IMR-90 (cell line): ENCODE data around the gene ESYT1. TPM values are rescaled to one million over a fixed set of nuclear protein-coding genes. Genes with fewer than 3 reads are reported as not detected.

Source experiments
- ATAC-seq: fragments of 200-7000 bp; cut with Tn5 transposase; 2 replicates; pipeline ENCODE4 v1.9.1; 2020; ENCODE audit warnings: low read depth, mild to moderate bottlenecking, moderate library complexity
- BruUV-seq: library from RNA; stranded (reverse); fragments of 400-500 nt; replicated peaks from 2 replicates; lab custom pipeline; 2021; lab: Mats Ljungman, UMichigan
- CTCF ChIA-PET: fragments of 300-600 bp; formaldehyde crosslinking; extraction: SDS; loops from one replicate; lab custom pipeline; 2021; ENCODE audit warnings: antibody characterized with exemption; lab: Yijun Ruan, JAX
- POLR2A ChIA-PET: fragments of 300-600 bp; sonication (Branson Sonifier 250); formaldehyde crosslinking; loops from one replicate; lab custom pipeline; 2022; ENCODE audit warnings: antibody characterized with exemption; ENCODE audit not compliant: unreplicated experiment; lab: Charles Lee
- DNase-seq: peaks from one replicate; pipeline ENCODE4 v3.0.0; 2013
- H2AFZ ChIP-seq: replicated peaks from 2 replicates; pipeline ENCODE3; 2013; ENCODE audit warnings: low read length, mild to moderate bottlenecking; ENCODE audit not compliant: poor library complexity
- H2AK5ac ChIP-seq: 2 replicates; pipeline ENCODE4 v1.6.1; 2013; ENCODE audit warnings: low read depth, low read length, inconsistent platforms
- H2AK9ac ChIP-seq: replicated peaks from 2 replicates; pipeline ENCODE3; 2013; ENCODE audit warnings: mild to moderate bottlenecking, low read depth, low read length, moderate library complexity; ENCODE audit not compliant: poor library complexity
- H2BK120ac ChIP-seq: 2 replicates; pipeline ENCODE4 v1.6.1; 2013; ENCODE audit warnings: low read depth, low read length, inconsistent platforms
- H2BK15ac ChIP-seq: 3 replicates; pipeline ENCODE4 v1.6.1; 2013; ENCODE audit warnings: low read depth, low read length, inconsistent platforms
- H2BK20ac ChIP-seq: 2 replicates; pipeline ENCODE4 v1.6.1; 2013; ENCODE audit warnings: low read depth, mild to moderate bottlenecking, inconsistent platforms, low read length, moderate library complexity
- H2BK5ac ChIP-seq: 2 replicates; pipeline ENCODE4 v1.6.1; 2013; ENCODE audit warnings: mild to moderate bottlenecking, low read depth, low read length, inconsistent platforms; ENCODE audit not compliant: poor library complexity, severe bottlenecking
- H3K14ac ChIP-seq: replicated peaks from 2 replicates; pipeline ENCODE4 v1.6.1; 2013; ENCODE audit warnings: low read depth, low read length, inconsistent platforms
- H3K18ac ChIP-seq: 2 replicates; pipeline ENCODE4 v1.6.1; 2013; ENCODE audit warnings: low read depth, low read length, control low read depth
- H3K23ac ChIP-seq: 2 replicates; pipeline ENCODE4 v1.6.1; 2013; ENCODE audit warnings: low read depth, low read length, inconsistent platforms
- H3K27ac ChIP-seq: 2 replicates; pipeline ENCODE4 v1.5.1; 2013; ENCODE audit warnings: mild to moderate bottlenecking, control low read depth, low read length; ENCODE audit not compliant: insufficient read depth
- H3K27me3 ChIP-seq: 2 replicates; pipeline ENCODE4 v1.6.1; 2013; ENCODE audit warnings: low read length; ENCODE audit not compliant: control insufficient read depth, insufficient read depth
- H3K36me3 ChIP-seq: 2 replicates; pipeline ENCODE4 v1.6.1; 2013; ENCODE audit warnings: low read length, mixed read lengths; ENCODE audit not compliant: control insufficient read depth, insufficient read depth
- H3K4ac ChIP-seq: 2 replicates; pipeline ENCODE4 v1.6.1; 2013; ENCODE audit warnings: low read depth, low read length, inconsistent platforms
- H3K4me1 ChIP-seq: 2 replicates; pipeline ENCODE4 v1.6.1; 2013; ENCODE audit warnings: low read length, mixed read lengths; ENCODE audit not compliant: control insufficient read depth, insufficient read depth
- H3K4me2 ChIP-seq: 2 replicates; pipeline ENCODE4 v1.6.1; 2013; ENCODE audit warnings: low read depth, mild to moderate bottlenecking, control low read depth, low read length, moderate library complexity
- H3K4me3 ChIP-seq: 2 replicates; pipeline ENCODE4 v1.5.1; 2013; ENCODE audit warnings: low read depth, mild to moderate bottlenecking, control low read depth, low read length, moderate library complexity; ENCODE audit not compliant: insufficient read depth
- H3K56ac ChIP-seq: 2 replicates; pipeline ENCODE4 v1.6.1; 2013; ENCODE audit warnings: low read length, inconsistent platforms; ENCODE audit not compliant: insufficient read depth; ENCODE audit errors: extremely low read depth
- H3K79me1 ChIP-seq, 2 experiments: 2 replicates each; pipeline ENCODE4 v1.6.1; 2013; ENCODE audit warnings: low read length in 2 of 2, inconsistent platforms in 1 of 2, low read depth in 1 of 2
- H3K9ac ChIP-seq: 2 replicates; pipeline ENCODE4 v1.6.1; 2013; ENCODE audit warnings: low read depth, low read length, control low read depth
- H3K9me1 ChIP-seq: 2 replicates; pipeline ENCODE4 v1.6.1; 2013; ENCODE audit warnings: low read length, inconsistent platforms; ENCODE audit not compliant: insufficient read depth
- H3K9me3 ChIP-seq: 2 replicates; pipeline ENCODE4 v1.6.1; 2013; ENCODE audit warnings: low read length; ENCODE audit not compliant: control insufficient read depth, insufficient read depth
- H4K20me1 ChIP-seq: 2 replicates; pipeline ENCODE4 v1.6.1; 2013; ENCODE audit warnings: low read length, inconsistent platforms; ENCODE audit not compliant: insufficient read depth
- H4K5ac ChIP-seq: 2 replicates; pipeline ENCODE4 v1.6.1; 2013; ENCODE audit warnings: mild to moderate bottlenecking, low read depth, low read length, control low read depth
- H4K8ac ChIP-seq, 2 experiments: 2 replicates each; pipeline ENCODE4 v1.6.1; 2013; ENCODE audit warnings: low read depth in 2 of 2, low read length in 2 of 2, control low read depth in 1 of 2, inconsistent platforms in 1 of 2
- H4K91ac ChIP-seq: 2 replicates; pipeline ENCODE4 v1.6.1; 2013; ENCODE audit warnings: low read depth, low read length, inconsistent platforms; ENCODE audit not compliant: insufficient read depth
- BHLHE40 ChIP-seq: fragments of 150-350 bp; IDR thresholded peaks from 2 replicates; pipeline ENCODE4 v1.6.1; 2016; ENCODE audit warnings: mild to moderate bottlenecking, low read depth, low read length
- CEBPB ChIP-seq: IDR thresholded peaks from 2 replicates; pipeline ENCODE4 v1.6.1; 2012; ENCODE audit warnings: low read depth, low read length, improper control_type of control experiment
- CHD1 ChIP-seq: IDR thresholded peaks from 2 replicates; pipeline ENCODE4 v1.6.1; 2012; ENCODE audit warnings: low read depth, low read length, improper control_type of control experiment
- CTCF ChIP-seq: conservative IDR thresholded peaks from 2 replicates; pipeline ENCODE4 v1.5.1; 2012; ENCODE audit warnings: mild to moderate bottlenecking, low read depth, low read length, improper control_type of control experiment
- FOS ChIP-seq: fragments of 150-350 bp; IDR thresholded peaks from 2 replicates; pipeline ENCODE4 v1.6.1; 2016; ENCODE audit warnings: low read depth, low read length
- MAFK ChIP-seq: IDR thresholded peaks from 2 replicates; pipeline ENCODE4 v1.6.1; 2012; ENCODE audit warnings: low read depth, low read length, improper control_type of control experiment
- MAZ ChIP-seq: IDR thresholded peaks from 2 replicates; pipeline ENCODE4 v1.6.1; 2012; ENCODE audit warnings: low read depth, mild to moderate bottlenecking, low read length, improper control_type of control experiment, moderate library complexity, borderline replicate concordance
- MXI1 ChIP-seq: IDR thresholded peaks from 2 replicates; pipeline ENCODE4 v1.6.1; 2012; ENCODE audit warnings: low read depth, mild to moderate bottlenecking, low read length, moderate library complexity, borderline replicate concordance
- NFE2L2 ChIP-seq: fragments of 150-350 bp; IDR thresholded peaks from 2 replicates; pipeline ENCODE4 v1.6.1; 2016; ENCODE audit warnings: low read depth, mild to moderate bottlenecking, low read length
- POLR2A ChIP-seq: IDR thresholded peaks from 2 replicates; pipeline ENCODE4 v1.6.1; 2012; ENCODE audit warnings: mild to moderate bottlenecking, low read depth, low read length
- RAD21 ChIP-seq: IDR thresholded peaks from 2 replicates; pipeline ENCODE4 v1.6.1; 2012; ENCODE audit warnings: low read length, improper control_type of control experiment
- RCOR1 ChIP-seq: IDR thresholded peaks from 2 replicates; pipeline ENCODE4 v1.6.1; 2012; ENCODE audit warnings: mild to moderate bottlenecking, low read length, improper control_type of control experiment; ENCODE audit not compliant: insufficient replicate concordance
- RFX5 ChIP-seq: IDR thresholded peaks from 2 replicates; pipeline ENCODE4 v1.8.0; 2012; ENCODE audit warnings: low read depth, mild to moderate bottlenecking, low read length, moderate library complexity
- USF2 ChIP-seq: fragments of 150-350 bp; IDR thresholded peaks from 2 replicates; pipeline ENCODE4 v1.6.1; 2017; ENCODE audit warnings: mild to moderate bottlenecking, antibody characterized with exemption, low read length, low read depth
- WGBS, 2 experiments: methylation state at CpG; one replicate each; pipeline versions ENCODE4 v1.1.5 to v1.1.7; 2013; ENCODE audit warnings: missing lambda C conversion rate in 2 of 2; ENCODE audit not compliant: insufficient read length in 1 of 2; ENCODE audit errors: extremely low coverage in 2 of 2; 5-methylcytosine and 5-hydroxymethylcytosine counted together
- dilution Hi-C: fragments of 300-500 bp; cut with HindIII; formaldehyde crosslinking; loops from one replicate; pipeline ENCODE4 v1.14.3; 2018; ENCODE audit warnings: low sequenced_read_pairs; ENCODE audit not compliant: unreplicated experiment
- in situ Hi-C: fragments of 300-500 bp; cut with MboI; formaldehyde crosslinking; loops from 3 replicates; pipeline ENCODE4 v1.14.3; 2019; ENCODE audit warnings: low sequenced_read_pairs, inconsistent platforms, mixed read lengths
- intact Hi-C: fragments of 100-400 bp; cut with micrococcal nuclease; formaldehyde crosslinking; loops from 2 replicates; pipeline ENCODE4 v1.10.0; 2022
- polyA plus RNA-seq, 3 experiments: library from polyadenylated mRNA; depleted of rRNA; stranded (reverse); fragments of >200 nt; gene quantifications; 2 replicates each; pipeline ENCODE4 v1.2.3, GENCODE V29; 2012; ENCODE audit warnings: low replicate concordance in 1 of 3
- total RNA-seq: library from RNA; depleted of rRNA; stranded (reverse); fragments of >200 nt; gene quantifications from 2 replicates; pipeline ENCODE4 v1.2.3, GENCODE V29; 2012

ESYT1 gene
- total and polyA plus RNA-seq, 2 of the 4 experiments (the other 2 are of a cell fraction): 150 to 153 TPM

- Histone ChIP-seq H3K36me3 (peaks cover 18% of the 10 kb centered on the region), H2BK120ac (0 out of 2 replicates have a peak within 1 kb of the TSS, but pooled peaks have one; percentile 3), H3K79me1 (peaks cover 7 to 55% of the 10 kb centered on the region in 2 experiments; a peak in 3 of 4 replicates), H4K8ac (peak within 1 kb of the TSS; percentile 86 to 97), H2AFZ (peak within 1 kb of the TSS; percentile 85), H3K4ac (peak within 1 kb of the TSS; percentile 99), H3K23ac (peak within 1 kb of the TSS; percentile 99), H2BK15ac (no peak within 1 kb of the TSS), H2AK9ac (peak within 1 kb of the TSS; percentile 78), H2AK5ac (peak within 1 kb of the TSS; percentile 86), H3K4me2 (peak within 1 kb of the TSS; percentile 99), H3K9ac (peak within 1 kb of the TSS; percentile 99), H3K27ac (peak within 1 kb of the TSS; percentile 95), H3K4me3 (peak within 1 kb of the TSS; percentile 85), H4K5ac (peak within 1 kb of the TSS; percentile 45), H3K27me3 (no peaks in the 10 kb centered on the region), H3K56ac (peak within 1 kb of the TSS; percentile 98), H3K4me1 (peaks cover 7% of the 10 kb centered on the region), H4K91ac (peak within 1 kb of the TSS; percentile 96), H3K14ac (peak within 1 kb of the TSS; percentile 100), H3K9me3 (no peaks in the 10 kb centered on the region), H2BK5ac (peak within 1 kb of the TSS; percentile 94), H4K20me1 (peaks cover 7% of the 10 kb centered on the region), H3K18ac (peak within 1 kb of the TSS; percentile 14; the same call in 1 of the 2 replicates), H3K9me1 (no peaks in the 10 kb centered on the region), H2BK20ac (no peak within 1 kb of the TSS)
- 0% methylated on average over 50 of the region's 61 CpGs; no CpG with 5 or more reads in 1 of the 2 experiments for WGBS, 2 experiments
- peak; percentile 76 for ATAC-seq
- DNase-seq: peak; percentile 100
- CTCF ChIA-PET: interaction anchor here (0.7 to 3.9 kb wide), 6 partner anchors 8 to 71 kb away, joined by 3 to 27 read pairs (median 4); partner anchors contain the start of genes ERBB3, ESYT1 and SMARCC2
- intact Hi-C loops (loop anchor here (2.0 kb wide), 4 partner anchors 41 to 141 kb away; partner anchors contain the start of genes ANKRD52 and MYL6), dilution Hi-C loops (no loop called here), in situ Hi-C loops (no loop called here)
- POLR2A ChIA-PET: interaction anchor here (0.5 to 1.5 kb wide), 7 partner anchors 10 to 1202 kb away, joined by 3 to 8 read pairs (median 3); partner anchors contain the start of genes ESYT1 and SMARCC2
- BruUV-seq: no TSS peak
- TF ChIP-seq MXI1 (peak; percentile 99), BHLHE40 (peak; percentile 96), NFE2L2 (no peak), MAFK (0 out of 2 replicates have a peak, but pooled peaks have one; percentile 27), CEBPB (0 out of 2 replicates have a peak, but pooled peaks have one; percentile 8), CTCF (peak; percentile 58), RCOR1 (no peak), RAD21 (no peak), USF2 (peak; percentile 34; the same call in 1 of the 2 replicates), CHD1 (peak; percentile 33; the same call in 1 of the 2 replicates), RFX5 (no peak), MAZ (0 out of 2 replicates have a peak, but pooled peaks have one; percentile 9), FOS (no peak), POLR2A (peak; percentile 97)
Observed at GRCh38 chr12:56117778-56118687, 10.0 kb upstream of the ESYT1 start, which contains the start of gene ZC3H10. Gene ZC3H10, plus strand, starts transcription at chr12:56118266. Its CDS starts 2,297 bp downstream, at chr12:56120563.
